CD14-positive monocyte (primary cell): ENCODE results near the gene HIGD1C. TPM values are rescaled to one million over a fixed set of nuclear protein-coding genes. Genes with fewer than 3 reads are reported as not detected.

Experiments used
- DNase-seq, 3 donors: peaks; one replicate each; pipeline ENCODE4 v3.0.0-alpha.2; 2011 to 2022
- H2AFZ ChIP-seq: 2 replicates; pipeline ENCODE4 v1.6.0; 2012; ENCODE audit warnings: mild to moderate bottlenecking, low read depth, low read length, inconsistent platforms; ENCODE audit not compliant: insufficient read depth, poor library complexity, severe bottlenecking
- H3K27ac ChIP-seq, 2 donors: 1 replicate in 1 of 2; 2 replicates in 1 of 2; pipeline ENCODE4 v1.5.1; 2012 to 2013; ENCODE audit warnings: low read length in 2 of 2, control low read depth in 1 of 2, inconsistent platforms in 1 of 2, low read depth in 1 of 2, mild to moderate bottlenecking in 1 of 2
- H3K27me3 ChIP-seq, 2 donors: one replicate each; pipeline versions ENCODE4 v1.6.0 to v1.6.1; 2011 to 2013; ENCODE audit warnings: low read length in 2 of 2; ENCODE audit not compliant: control insufficient read depth in 2 of 2, insufficient read depth in 2 of 2
- H3K36me3 ChIP-seq, 2 donors: replicated peaks in 1 of 2; 1 replicate in 1 of 2; 2 replicates in 1 of 2; pipeline versions ENCODE4 v1.5.1 to v1.6.1; 2012 to 2013; ENCODE audit warnings: low read length in 2 of 2, control low read depth in 1 of 2, inconsistent platforms in 1 of 2, mild to moderate bottlenecking in 1 of 2; ENCODE audit not compliant: insufficient read depth in 2 of 2, control insufficient read depth in 1 of 2
- H3K4me1 ChIP-seq, 2 donors: 1 replicate in 1 of 2; 2 replicates in 1 of 2; pipeline versions ENCODE4 v1.5.1 to v1.6.1; 2012 to 2013; ENCODE audit warnings: low read length in 2 of 2, control low read depth in 1 of 2, inconsistent platforms in 1 of 2, mild to moderate bottlenecking in 1 of 2, moderate library complexity in 1 of 2; ENCODE audit not compliant: insufficient read depth in 2 of 2, control insufficient read depth in 1 of 2
- H3K4me2 ChIP-seq: replicated peaks from 2 replicates; pipeline ENCODE3; 2012; ENCODE audit warnings: low read length, moderate library complexity, mild to moderate bottlenecking; ENCODE audit not compliant: poor library complexity, severe bottlenecking; ENCODE audit errors: extremely low read depth
- H3K4me3 ChIP-seq, 3 experiments: fragments of 200-600 bp in 1 of 3; sonication (generic) in 1 of 3; replicated peaks in 1 of 3; 1 replicate in 2 of 3; 2 replicates in 1 of 3; pipeline ENCODE4 v1.5.1; 2011 to 2013; ENCODE audit warnings: low read length in 3 of 3, mild to moderate bottlenecking in 3 of 3, control low read depth in 2 of 3, low read depth in 2 of 3, inconsistent platforms in 1 of 3, moderate library complexity in 1 of 3
- H3K79me2 ChIP-seq: 2 replicates; pipeline ENCODE4 v1.6.0; 2012; ENCODE audit warnings: mild to moderate bottlenecking, control low read depth, inconsistent platforms, low read length, moderate library complexity; ENCODE audit not compliant: insufficient read depth
- H3K9ac ChIP-seq: 2 replicates; pipeline ENCODE4 v1.6.0; 2017; ENCODE audit warnings: low read length, mild to moderate bottlenecking; ENCODE audit not compliant: insufficient read depth, poor library complexity, severe bottlenecking
- H3K9me3 ChIP-seq, 2 donors: replicated peaks in 1 of 2; 1 replicate in 1 of 2; 2 replicates in 1 of 2; pipeline versions ENCODE4 v1.5.1 to v1.6.1; 2012 to 2013; ENCODE audit warnings: low read length in 2 of 2, control low read depth in 1 of 2; ENCODE audit not compliant: control insufficient read depth in 1 of 2, insufficient read depth in 1 of 2
- H4K20me1 ChIP-seq: 2 replicates; pipeline ENCODE4 v1.6.0; 2012; ENCODE audit warnings: mild to moderate bottlenecking, low read length, control low read depth, moderate library complexity; ENCODE audit not compliant: insufficient read depth
- H3K27ac Mint-ChIP-seq, 7 donors: one replicate each; pipeline ENCODE4 v1.8.0; 2020; ENCODE audit warnings: mild to moderate bottlenecking in 7 of 7, mixed read lengths in 7 of 7, moderate library complexity in 6 of 7, inconsistent platforms in 2 of 7
- H3K27me3 Mint-ChIP-seq, 3 donors: one replicate each; pipeline ENCODE4 v1.8.0; 2021 to 2022; ENCODE audit warnings: low read depth in 3 of 3, mild to moderate bottlenecking in 3 of 3, mixed read lengths in 3 of 3, moderate library complexity in 3 of 3, inconsistent platforms in 1 of 3
- H3K36me3 Mint-ChIP-seq, 2 donors: one replicate each; pipeline ENCODE4 v1.8.0; 2020; ENCODE audit warnings: mixed read lengths in 2 of 2, inconsistent platforms in 1 of 2, mild to moderate bottlenecking in 1 of 2
- H3K4me1 Mint-ChIP-seq: one replicate; pipeline ENCODE4 v1.8.0; 2020; ENCODE audit warnings: mild to moderate bottlenecking, mixed read lengths
- H3K4me3 Mint-ChIP-seq, 2 donors: one replicate each; pipeline ENCODE4 v1.8.0; 2020; ENCODE audit warnings: mild to moderate bottlenecking in 2 of 2, mixed read lengths in 2 of 2, moderate library complexity in 1 of 2
- H3K9me3 Mint-ChIP-seq, 7 donors: one replicate each; pipeline ENCODE4 v1.8.0; 2020 to 2022; ENCODE audit warnings: mixed read lengths in 7 of 7, mild to moderate bottlenecking in 6 of 7, moderate library complexity in 6 of 7, inconsistent platforms in 2 of 7
- CTCF ChIP-seq: fragments of 200-600 bp; IDR thresholded peaks from one replicate; pipeline ENCODE4 v1.8.0; 2022; ENCODE audit warnings: antibody characterized with exemption, mild to moderate bottlenecking
- WGBS: methylation state at CpG from one replicate; pipeline ENCODE4 v1.1.5; 2013; ENCODE audit warnings: missing lambda C conversion rate; ENCODE audit not compliant: insufficient coverage; 5-methylcytosine and 5-hydroxymethylcytosine counted together
- intact Hi-C, 2 donors: fragments of 100-400 bp; cut with micrococcal nuclease; formaldehyde crosslinking; loops; one replicate each; pipeline versions ENCODE4 v1.15.0 to v1.15.1; 2023
- polyA plus RNA-seq, 3 donors: library from polyadenylated mRNA; depleted of rRNA in 1 of 3; unstranded in 2 of 3; stranded (reverse) in 1 of 3; fragments of 300-500 nt in 2 of 3; fragments of >200 nt in 1 of 3; fragmentation: Illumina TruSeq in 2 of 3; gene quantifications; 1 replicate in 2 of 3; 2 replicates in 1 of 3; pipeline ENCODE4 v1.2.3, GENCODE V29; 2012 to 2021

HIGD1C gene
- polyA plus RNA-seq, 3 donors, result not detected

- no peak overlapping the region for H2AFZ ChIP-seq
- Mint-ChIP-seq H3K4me1 (no peaks in the 10 kb centered on the region), H3K9me3 (no peaks in the 10 kb centered on the region), H3K27me3 (no peaks in the 10 kb centered on the region), H3K4me3 (no peak overlapping the region), H3K36me3 (peaks cover 20 to 35% of the 10 kb centered on the region in 2 donors), H3K27ac (no peak overlapping the region)
- H4K20me1 ChIP-seq, result no peaks in the 10 kb centered on the region
- H3K79me2 ChIP-seq, result no peaks in the 10 kb centered on the region
- no peak overlapping the region for H3K4me2 ChIP-seq
- intact Hi-C loops, result no loop called here
- peaks cover 18 to 60% of the 10 kb centered on the region in 2 donors for H3K36me3 ChIP-seq
- DNase-seq, result no peak
- no peak overlapping the region for H3K9ac ChIP-seq
- 94% methylated on average over 3 of the region's 6 CpGs for WGBS
- no peaks in the 10 kb centered on the region for H3K9me3 ChIP-seq
- no peaks in the 10 kb centered on the region for H3K27me3 ChIP-seq
- H3K4me3 ChIP-seq, result no peak overlapping the region
- H3K27ac ChIP-seq, result no peak overlapping the region
- H3K4me1 ChIP-seq, result no peaks in the 10 kb centered on the region
- no peak for TF ChIP-seq CTCF
Measured at GRCh38 chr12:50981319-50982239, 29.2 kb downstream of the HIGD1C start.

- Histone ChIP-seq H3K27me3 (no peaks in the 10 kb centered on the region), H3K4me2 (no peak overlapping the region), H3K9me3 (no peaks in the 10 kb centered on the region), H3K9ac (no peak overlapping the region), H3K4me3 (no peak overlapping the region), H3K27ac (peak overlapping the region in 1 of 2 donors; percentile 19), H4K20me1 (no peaks in the 10 kb centered on the region), H3K4me1 (no peaks in the 10 kb centered on the region), H3K36me3 (peaks cover 36 to 79% of the 10 kb centered on the region in 2 donors), H3K79me2 (no peaks in the 10 kb centered on the region), H2AFZ (no peak overlapping the region)
- DNase-seq, result no peak
- TF ChIP-seq CTCF, result no peak
- Mint-ChIP-seq H3K9me3 (no peaks in the 10 kb centered on the region), H3K4me3 (no peak overlapping the region), H3K27ac (no peak overlapping the region), H3K27me3 (no peaks in the 10 kb centered on the region), H3K4me1 (no peaks in the 10 kb centered on the region), H3K36me3 (peaks cover 33 to 57% of the 10 kb centered on the region in 2 donors)
- no CpG with 5 or more reads among the region's 2 CpGs for WGBS
- intact Hi-C loops, result no loop called here
Measured at GRCh38 chr12:50984586-50985298, 32.4 kb downstream of the HIGD1C start.
